Sigmoid colon (tissue), 4 donors: ENCODE measurements around the gene CLEC20A.

ENCODE experiments used
- CTCF ChIP-seq, 4 experiments: fragments of 450-650 bp in 3 of 4; fragments of 200-600 bp in 1 of 4; IDR thresholded peaks; one replicate each; pipeline ENCODE4 v1.5.1; 2016 to 2019; ENCODE audit warnings: antibody characterized with exemption in 4 of 4, mild to moderate bottlenecking in 3 of 4, moderate library complexity in 2 of 4
- EP300 ChIP-seq, 4 donors: sonication (generic); formaldehyde crosslinking; IDR thresholded peaks; one replicate each; pipeline ENCODE4 v1.6.1; 2017; ENCODE audit warnings: antibody characterized with exemption in 4 of 4
- POLR2A ChIP-seq, 2 donors: fragments of 450-650 bp; IDR thresholded peaks; one replicate each; pipeline ENCODE4 v1.6.1; 2016; ENCODE audit warnings: antibody characterized with exemption in 2 of 2, mild to moderate bottlenecking in 2 of 2, moderate library complexity in 2 of 2
- POLR2AphosphoS5 ChIP-seq, 4 donors: sonication (generic); formaldehyde crosslinking; IDR thresholded peaks; one replicate each; pipeline ENCODE4 v1.6.1; 2017; ENCODE audit warnings: antibody characterized with exemption in 4 of 4

- TF ChIP-seq CTCF (IDR thresholded peaks at IDR 0.05) (no peak), POLR2A (IDR thresholded peaks at IDR 0.05) (no peak), POLR2AphosphoS5 (IDR thresholded peaks at IDR 0.05) (no peak), EP300 (IDR thresholded peaks at IDR 0.05) (no peak)
Measured at GRCh38 chr1:178509414-178510007, 12.7 kb upstream of the CLEC20A start.
